ENCODE data around the gene SASH1. TPM values are rescaled to one million over a fixed set of nuclear protein-coding genes. Genes with fewer than 3 reads are reported as not detected.

The SASH1 gene
- total RNA-seq, 1 experiment from 2014 or later = 33.2 TPM

DNA sequence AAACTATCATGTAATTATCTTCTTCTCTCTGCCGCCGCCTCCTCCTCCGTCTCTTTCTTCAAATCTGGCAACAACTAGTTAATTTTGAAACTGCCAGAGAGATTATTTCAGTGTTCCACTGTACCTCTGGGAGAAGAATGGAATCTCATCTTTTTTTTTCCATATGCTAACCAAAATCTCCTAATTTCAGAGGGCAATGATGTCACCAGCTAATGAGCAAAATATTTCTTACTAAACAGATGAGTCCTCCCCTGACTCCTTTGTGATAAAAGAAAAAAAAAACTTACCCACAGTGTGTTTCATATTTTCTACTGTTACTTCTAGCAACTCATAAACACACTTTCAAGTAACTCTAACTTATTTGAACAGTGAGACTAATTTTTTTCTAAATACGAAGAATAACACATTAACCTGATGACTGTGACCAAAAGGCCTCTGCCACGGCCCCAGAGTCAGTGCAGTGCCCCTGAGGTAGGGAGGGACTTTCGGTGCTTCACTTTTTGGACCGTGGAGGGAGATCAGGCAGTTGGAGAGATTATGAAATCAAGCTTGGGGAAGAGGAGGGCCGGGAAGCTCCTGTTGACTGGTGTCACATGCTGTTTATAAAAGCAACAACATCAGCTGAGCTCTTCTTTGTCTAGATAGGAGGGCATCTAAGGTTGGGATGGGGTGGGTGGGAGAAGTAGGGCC, 159.6 kb downstream of the SASH1 start:
- Mint-ChIP-seq H3K9me3 (no peaks in the 10 kb centered on the region), H3K27me3 (ENCODE audit: low read depth) (no peaks in the 10 kb centered on the region), H3K4me1 (peaks cover 0 to 4% of the 10 kb centered on the region in 2 experiments; a peak in 1 of 4 replicates), H3K36me3 (ENCODE audit: insufficient read depth in 1 of 3, low read depth in 3 of 3) (peaks cover 0 to 4% (median 0%) of the 10 kb centered on the region in 3 experiments; a peak in 4 of 7 replicates), H3K27ac (no peak overlapping the region), H3K4me3 (no peak overlapping the region; a peak in 1 of 5 replicates)
- Histone ChIP-seq H2AK5ac (ENCODE audit: insufficient read length, low read length) (no peak overlapping the region), H4K5ac (ENCODE audit: insufficient read length, low read depth, low read length) (no peak overlapping the region), H2BK12ac (ENCODE audit: insufficient read length, low read depth, low read length) (no peak overlapping the region), H3K79me2 (ENCODE audit: insufficient read depth, low read length) (no peaks in the 10 kb centered on the region), H3K23ac (ENCODE audit: insufficient read length, low read depth, low read length) (no peak overlapping the region), H3K4ac (ENCODE audit: low read depth, low read length) (no peak overlapping the region), H2BK20ac (ENCODE audit: low read depth, low read length, poor library complexity, severe bottlenecking) (no peak overlapping the region), H3K14ac (ENCODE audit: insufficient read depth, low read length) (no peak overlapping the region), H3K9me3 (ENCODE audit: control insufficient read depth, low read depth, low read length) (no peaks in the 10 kb centered on the region), H2BK5ac (ENCODE audit: insufficient read length, low read length) (no peak overlapping the region), H3T11ph (ENCODE audit: low read length) (no peak overlapping the region), H3K79me1 (ENCODE audit: insufficient read depth, low read depth, low read length, poor library complexity, severe bottlenecking) (no peaks in the 10 kb centered on the region), H3K23me2 (ENCODE audit: insufficient read length, low read depth, low read length, poor library complexity, severe bottlenecking) (no peaks in the 10 kb centered on the region), H3K4me2 (ENCODE audit: insufficient read depth, insufficient read length, low read length) (no peak overlapping the region), H3K27me3 (ENCODE audit: insufficient read depth, low read length) (no peaks in the 10 kb centered on the region), H3K18ac (ENCODE audit: insufficient read length, low read depth, low read length) (no peak overlapping the region), H3K9ac (ENCODE audit: extremely low read depth, insufficient read length, low read length) (no peak overlapping the region), H3K56ac (ENCODE audit: insufficient read length, low read depth, low read length) (no peak overlapping the region), H3K27ac (ENCODE audit: insufficient read length, low read depth, low read length) (no peak overlapping the region), H4K20me1 (ENCODE audit: control insufficient read depth, insufficient read depth, insufficient read length) (no peaks in the 10 kb centered on the region), H4K8ac (replicated peaks; ENCODE audit: insufficient read length, low read depth, low read length) (no peak overlapping the region), H4K91ac (ENCODE audit: insufficient read length, low read depth, low read length) (no peak overlapping the region), H2AFZ (ENCODE audit: low read length) (no peak overlapping the region), H2BK120ac (ENCODE audit: low read depth, low read length, poor library complexity, severe bottlenecking) (no peak overlapping the region), H2BK15ac (ENCODE audit: low read depth, low read length) (no peak overlapping the region), H3K4me1 (ENCODE audit: insufficient read depth, low read length) (no peaks in the 10 kb centered on the region)
- TF ChIP-seq, protein P1, sequence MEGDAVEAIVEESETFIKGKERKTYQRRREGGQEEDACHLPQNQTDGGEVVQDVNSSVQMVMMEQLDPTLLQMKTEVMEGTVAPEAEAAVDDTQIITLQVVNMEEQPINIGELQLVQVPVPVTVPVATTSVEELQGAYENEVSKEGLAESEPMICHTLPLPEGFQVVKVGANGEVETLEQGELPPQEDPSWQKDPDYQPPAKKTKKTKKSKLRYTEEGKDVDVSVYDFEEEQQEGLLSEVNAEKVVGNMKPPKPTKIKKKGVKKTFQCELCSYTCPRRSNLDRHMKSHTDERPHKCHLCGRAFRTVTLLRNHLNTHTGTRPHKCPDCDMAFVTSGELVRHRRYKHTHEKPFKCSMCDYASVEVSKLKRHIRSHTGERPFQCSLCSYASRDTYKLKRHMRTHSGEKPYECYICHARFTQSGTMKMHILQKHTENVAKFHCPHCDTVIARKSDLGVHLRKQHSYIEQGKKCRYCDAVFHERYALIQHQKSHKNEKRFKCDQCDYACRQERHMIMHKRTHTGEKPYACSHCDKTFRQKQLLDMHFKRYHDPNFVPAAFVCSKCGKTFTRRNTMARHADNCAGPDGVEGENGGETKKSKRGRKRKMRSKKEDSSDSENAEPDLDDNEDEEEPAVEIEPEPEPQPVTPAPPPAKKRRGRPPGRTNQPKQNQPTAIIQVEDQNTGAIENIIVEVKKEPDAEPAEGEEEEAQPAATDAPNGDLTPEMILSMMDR (conservative IDR thresholded peaks at IDR 0.05) = no peak
- no CpG with 5 or more reads among the region's 8 CpGs for WGBS (ENCODE audit: extremely low coverage, insufficient read length, low lambda C conversion rate)
- DNase-seq = no peak
